CD4-positive, alpha-beta T cell (primary cell): ENCODE measurements around the gene POLRMT. TPM values are rescaled to one million over a fixed set of nuclear protein-coding genes. Genes with fewer than 3 reads are reported as not detected.

Source experiments
- ATAC-seq: fragments of 200-7000 bp; cut with Tn5 transposase; one replicate; pipeline ENCODE4 v1.10.0; 2022; ENCODE audit warnings: mild to moderate bottlenecking; ENCODE audit not compliant: poor library complexity
- CTCF ChIA-PET: fragments of 350-600 bp; sonication (Branson Sonifier 250); formaldehyde crosslinking; loops from one replicate; lab custom pipeline; 2021; ENCODE audit warnings: antibody characterized with exemption, inconsistent platforms; lab: Charles Lee
- POLR2A ChIA-PET: fragments of 350-600 bp; sonication (Branson Sonifier 250); formaldehyde crosslinking; loops from one replicate; lab custom pipeline; 2021; ENCODE audit warnings: antibody characterized with exemption, inconsistent platforms; lab: Charles Lee
- DNase-seq, 14 experiments: peaks; one replicate each; pipeline ENCODE4 v3.0.0-alpha.2; 2013 to 2020; ENCODE audit warnings: mixed read lengths in 2 of 14
- H3K27ac ChIP-seq, 2 donors: one replicate each; pipeline versions ENCODE4 v1.5.1 to v1.7.0; 2013; ENCODE audit warnings: low read length in 2 of 2, low read depth in 1 of 2, mild to moderate bottlenecking in 1 of 2
- H3K27me3 ChIP-seq, 2 experiments: 1 replicate in 1 of 2; 2 replicates in 1 of 2; pipeline versions ENCODE4 v1.6.1 to v1.7.0; 2013; ENCODE audit warnings: low read length in 2 of 2, control low read depth in 1 of 2, mild to moderate bottlenecking in 1 of 2, moderate library complexity in 1 of 2; ENCODE audit not compliant: insufficient read depth in 2 of 2, control insufficient read depth in 1 of 2
- H3K36me3 ChIP-seq: one replicate; pipeline ENCODE4 v1.6.1; 2013; ENCODE audit warnings: low read length, control low read depth; ENCODE audit not compliant: insufficient read depth
- H3K4me1 ChIP-seq: one replicate; pipeline ENCODE4 v1.6.1; 2013; ENCODE audit warnings: low read length, control low read depth; ENCODE audit not compliant: insufficient read depth
- H3K4me3 ChIP-seq: one replicate; pipeline ENCODE4 v1.5.1; 2013; ENCODE audit warnings: mild to moderate bottlenecking, low read length, moderate library complexity
- H3K9me3 ChIP-seq, 2 experiments: 1 replicate in 1 of 2; 2 replicates in 1 of 2; pipeline versions ENCODE4 v1.6.1 to v1.7.0; 2013; ENCODE audit warnings: low read length in 2 of 2, mild to moderate bottlenecking in 2 of 2, control low read depth in 1 of 2, moderate library complexity in 1 of 2; ENCODE audit not compliant: control insufficient read depth in 1 of 2, insufficient read depth in 1 of 2
- H3K27ac Mint-ChIP-seq: one replicate; pipeline ENCODE4 v1.8.0; 2020; ENCODE audit warnings: mixed read lengths
- H3K27me3 Mint-ChIP-seq: one replicate; pipeline ENCODE4 v1.8.0; 2021; ENCODE audit warnings: mixed read lengths
- H3K36me3 Mint-ChIP-seq: one replicate; pipeline ENCODE4 v1.8.0; 2021; ENCODE audit warnings: low read depth, mixed read lengths
- H3K4me1 Mint-ChIP-seq: one replicate; pipeline ENCODE4 v1.8.0; 2021; ENCODE audit warnings: low read depth, mixed read lengths
- H3K4me3 Mint-ChIP-seq: one replicate; pipeline ENCODE4 v1.8.0; 2020; ENCODE audit warnings: mild to moderate bottlenecking, mixed read lengths
- H3K9me3 Mint-ChIP-seq: one replicate; pipeline ENCODE4 v1.8.0; 2020; ENCODE audit warnings: mixed read lengths
- CTCF ChIP-seq: fragments of 200-600 bp; IDR thresholded peaks from one replicate; pipeline ENCODE4 v1.8.0; 2022; ENCODE audit warnings: antibody characterized with exemption, mild to moderate bottlenecking
- intact Hi-C, 2 experiments: fragments of 100-400 bp; cut with DNase I in 1 of 2; cut with micrococcal nuclease in 1 of 2; formaldehyde crosslinking; loops; one replicate each; pipeline versions ENCODE4 v1.15.1 to v1.9.0; 2023 to 2025; cut with DNase I, micrococcal nuclease
- total RNA-seq, 174 experiments: library from RNA in 2 of 174; stranded (reverse) in 2 of 174; gene quantifications; one replicate each; pipeline ENCODE4 v1.2.3 and lab custom pipeline; 2021 to 2026

POLRMT gene
- total RNA-seq, 2 experiments from 2014 or later, result 54.4 to 56.2 TPM

- peaks cover 10% of the 10 kb centered on the region for H3K4me1 Mint-ChIP-seq
- peaks cover 38% of the 10 kb centered on the region for H3K36me3 ChIP-seq
- no peaks in the 10 kb centered on the region for H3K27me3 ChIP-seq
- ChIA-PET POLR2A (no interaction called here), CTCF (no interaction called here)
- no peak overlapping the region for H3K4me3 ChIP-seq
- ATAC-seq, result no peak
- H3K27ac ChIP-seq, result no peak overlapping the region
- H3K9me3 ChIP-seq, result no peaks in the 10 kb centered on the region
- peaks cover 14% of the 10 kb centered on the region for H3K4me1 ChIP-seq
- no peak for TF ChIP-seq CTCF
- no peak overlapping the region for H3K27ac Mint-ChIP-seq
- DNase-seq, result no peak
- intact Hi-C loops, result no loop called here
- H3K27me3 Mint-ChIP-seq, result peaks cover 3% of the 10 kb centered on the region
- H3K9me3 Mint-ChIP-seq, result no peaks in the 10 kb centered on the region
- peaks cover 34% of the 10 kb centered on the region for H3K36me3 Mint-ChIP-seq
- no peak overlapping the region for H3K4me3 Mint-ChIP-seq
Observed at GRCh38 chr19:616062-616700, 17.2 kb downstream of the POLRMT start.

GRCh38 chr19:615619-616018 lies 17.7 kb downstream of the POLRMT start:
- no peaks in the 10 kb centered on the region for H3K9me3 Mint-ChIP-seq
- peaks cover 16% of the 10 kb centered on the region for H3K4me1 Mint-ChIP-seq
- peak in 1 of 14 experiments; percentile 36 for DNase-seq
- no peak for ATAC-seq
- H3K9me3 ChIP-seq, result no peaks in the 10 kb centered on the region
- TF ChIP-seq CTCF, result no peak
- H3K4me1 ChIP-seq, result peaks cover 19% of the 10 kb centered on the region
- H3K36me3 ChIP-seq, result peaks cover 38% of the 10 kb centered on the region
- peak overlapping the region; percentile 12 for H3K4me3 Mint-ChIP-seq
- intact Hi-C loops, result no loop called here
- H3K27me3 ChIP-seq, result no peaks in the 10 kb centered on the region
- ChIA-PET CTCF (no interaction called here), POLR2A (no interaction called here)
- H3K27me3 Mint-ChIP-seq, result peaks cover 3% of the 10 kb centered on the region
- no peak overlapping the region for H3K27ac Mint-ChIP-seq
- no peak overlapping the region for H3K27ac ChIP-seq
- H3K4me3 ChIP-seq, result no peak overlapping the region
- peaks cover 34% of the 10 kb centered on the region for H3K36me3 Mint-ChIP-seq

- intact Hi-C loops, result no loop called here
- no peaks in the 10 kb centered on the region for H3K9me3 ChIP-seq
- peaks cover 34% of the 10 kb centered on the region for H3K4me1 ChIP-seq
- Mint-ChIP-seq H3K4me1 (peaks cover 25% of the 10 kb centered on the region), H3K27me3 (peaks cover 3% of the 10 kb centered on the region), H3K36me3 (peaks cover 31% of the 10 kb centered on the region), H3K9me3 (no peaks in the 10 kb centered on the region), H3K4me3 (no peak overlapping the region), H3K27ac (no peak overlapping the region)
- no peak overlapping the region for H3K4me3 ChIP-seq
- CTCF ChIA-PET, result no interaction called here
- no peak for TF ChIP-seq CTCF
- H3K27ac ChIP-seq, result no peak overlapping the region
- no peaks in the 10 kb centered on the region for H3K27me3 ChIP-seq
- POLR2A ChIA-PET, result no interaction called here
- H3K36me3 ChIP-seq, result peaks cover 23% of the 10 kb centered on the region
- ATAC-seq (no peak), DNase-seq (no peak)
Observed at GRCh38 chr19:613732-614567, 19.4 kb downstream of the POLRMT start.
